ENCODE measurements around the gene PAX9. TPM values are rescaled to one million over a fixed set of nuclear protein-coding genes. Genes with fewer than 3 reads are reported as not detected.

PAX9 gene
- total RNA-seq (under 1 TPM in 1 of 5 donors, not detected in 4; 0.37 TPM), polyA plus RNA-seq (10 to 100 TPM in 1 of 3 donors, not detected in 2; 17.0 TPM)
- long read RNA-seq, donor 1 = 0 reads
- long read RNA-seq, donor 2 = 0 reads
- long read RNA-seq, donor 3 = 0 reads
- long read RNA-seq, donor 4 = 0 reads
- long read RNA-seq, donor 5 = 0 reads
- long read RNA-seq, donor 6 = 0 reads
- long read RNA-seq, donor 7 = 0 reads
- long read RNA-seq, donor 8 = 0 reads
- long read RNA-seq, donor 9 = 0 reads
- long read RNA-seq, donor 10 = 0 reads

GRCh38 chr14:36661506-36662257 is at the start of gene PAX9:
Gene PAX9, plus strand, starts transcription at chr14:36661860. Its CDS starts 230 bp downstream, at chr14:36662090.
- peak; percentile 78 to 95 for DNase-seq
- H3K4me1 ChIP-seq = peaks cover 57 to 83% (median 75%) of the 10 kb centered on the region in 4 donors
- H3K4me3 ChIP-seq = peak within 1 kb of the TSS; percentile 33 to 52 (median 42)
- no peaks in the 10 kb centered on the region for H3K36me3 ChIP-seq
- H3K27me3 ChIP-seq = peaks cover 71 to 100% (median 100%) of the 10 kb centered on the region in 3 donors
- H3K9me3 ChIP-seq = peaks cover 0 to 31% (median 0%) of the 10 kb centered on the region in 4 donors
- WGBS, 5 donors = 3 to 6% (median 4%) methylated on average over 38 to 44 of the region's 44 CpGs
- no peak within 1 kb of the TSS for H3K27ac ChIP-seq
- TF ChIP-seq POLR2A (IDR thresholded peaks at IDR 0.05) = no peak
- TF ChIP-seq POLR2AphosphoS5 (IDR thresholded peaks at IDR 0.05) = no peak
- TF ChIP-seq, protein P1, sequence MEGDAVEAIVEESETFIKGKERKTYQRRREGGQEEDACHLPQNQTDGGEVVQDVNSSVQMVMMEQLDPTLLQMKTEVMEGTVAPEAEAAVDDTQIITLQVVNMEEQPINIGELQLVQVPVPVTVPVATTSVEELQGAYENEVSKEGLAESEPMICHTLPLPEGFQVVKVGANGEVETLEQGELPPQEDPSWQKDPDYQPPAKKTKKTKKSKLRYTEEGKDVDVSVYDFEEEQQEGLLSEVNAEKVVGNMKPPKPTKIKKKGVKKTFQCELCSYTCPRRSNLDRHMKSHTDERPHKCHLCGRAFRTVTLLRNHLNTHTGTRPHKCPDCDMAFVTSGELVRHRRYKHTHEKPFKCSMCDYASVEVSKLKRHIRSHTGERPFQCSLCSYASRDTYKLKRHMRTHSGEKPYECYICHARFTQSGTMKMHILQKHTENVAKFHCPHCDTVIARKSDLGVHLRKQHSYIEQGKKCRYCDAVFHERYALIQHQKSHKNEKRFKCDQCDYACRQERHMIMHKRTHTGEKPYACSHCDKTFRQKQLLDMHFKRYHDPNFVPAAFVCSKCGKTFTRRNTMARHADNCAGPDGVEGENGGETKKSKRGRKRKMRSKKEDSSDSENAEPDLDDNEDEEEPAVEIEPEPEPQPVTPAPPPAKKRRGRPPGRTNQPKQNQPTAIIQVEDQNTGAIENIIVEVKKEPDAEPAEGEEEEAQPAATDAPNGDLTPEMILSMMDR (IDR thresholded peaks at IDR 0.05) = no peak
- intact Hi-C loops (cut with DNase I; ENCODE audit: low total_unique reads) = no loop called here

GRCh38 chr14:36617824-36618223 is 43.8 kb upstream of the PAX9 start:
- intact Hi-C loops (cut with DNase I; ENCODE audit: low total_unique reads) = no loop called here
- Histone ChIP-seq H3K36me3 (no peaks in the 10 kb centered on the region), H3K9me3 (peaks cover 0 to 4% (median 1%) of the 10 kb centered on the region in 4 donors), H3K27ac (no peak overlapping the region), H3K27me3 (peaks cover 0 to 7% (median 0%) of the 10 kb centered on the region in 3 donors), H3K4me3 (no peak overlapping the region), H3K4me1 (no peaks in the 10 kb centered on the region)
- WGBS, 5 donors = 54 to 81% (median 72%) methylated on average over 5 of the region's 5 CpGs
- no peak for TF ChIP-seq POLR2AphosphoS5 (IDR thresholded peaks at IDR 0.05)
- TF ChIP-seq, protein P1 (IDR thresholded peaks at IDR 0.05) = no peak
- no peak for DNase-seq

- intact Hi-C loops (cut with DNase I; ENCODE audit: low total_unique reads) = no loop called here
- Histone ChIP-seq H3K9me3 (peaks cover 0 to 4% (median 1%) of the 10 kb centered on the region in 4 donors), H3K27me3 (peaks cover 0 to 7% (median 0%) of the 10 kb centered on the region in 3 donors), H3K4me1 (no peaks in the 10 kb centered on the region), H3K27ac (no peak overlapping the region), H3K4me3 (no peak overlapping the region), H3K36me3 (no peaks in the 10 kb centered on the region)
- DNase-seq = no peak
- WGBS, 5 donors = 23 to 45% (median 39%) methylated on average over 2 of the region's 2 CpGs
- TF ChIP-seq POLR2AphosphoS5 (IDR thresholded peaks at IDR 0.05) = no peak
- TF ChIP-seq EP300 (IDR thresholded peaks at IDR 0.05) = no peak
- TF ChIP-seq, protein P1 (IDR thresholded peaks at IDR 0.05) = no peak
Observed at GRCh38 chr14:36618641-36619040, 43.0 kb upstream of the PAX9 start.

GRCh38 chr14:36619131-36619530 is 42.5 kb upstream of the PAX9 start:
- Histone ChIP-seq H3K4me3 (no peak overlapping the region), H3K9me3 (peaks cover 0 to 4% (median 1%) of the 10 kb centered on the region in 4 donors), H3K27ac (no peak overlapping the region), H3K27me3 (peaks cover 0 to 12% (median 0%) of the 10 kb centered on the region in 3 donors), H3K4me1 (no peaks in the 10 kb centered on the region), H3K36me3 (no peaks in the 10 kb centered on the region)
- TF ChIP-seq, protein P1 (IDR thresholded peaks at IDR 0.05) = no peak
- TF ChIP-seq EP300 (IDR thresholded peaks at IDR 0.05) (no peak), POLR2AphosphoS5 (IDR thresholded peaks at IDR 0.05) (no peak), POLR2A (IDR thresholded peaks at IDR 0.05) (no peak)
- no peak for DNase-seq
- WGBS, 5 donors = 76 to 83% (median 80%) methylated on average over 3 of the region's 3 CpGs
- intact Hi-C loops (cut with DNase I; ENCODE audit: low total_unique reads) = no loop called here

Measured in stomach (tissue), 19 donors.